HepG2 (cell line): ENCODE measurements around the gene OR11H6. TPM values are rescaled to one million over a fixed set of nuclear protein-coding genes. Genes with fewer than 3 reads are reported as not detected.
"Not testable (repeated sequence)": the region's sequence is repeated elsewhere in the genome, so short reads cannot be mapped to it uniquely, and the experiment has no call there.

Experiments used
- ATAC-seq: fragments of 200-7000 bp; cut with Tn5 transposase; 3 replicates; pipeline ENCODE4 v1.9.1; 2020; ENCODE audit warnings: mild to moderate bottlenecking, moderate library complexity
- BruUV-seq: library from RNA; stranded (reverse); fragments of 400-500 nt; replicated peaks from 2 replicates; lab custom pipeline; 2021; lab: Mats Ljungman, UMichigan
- CTCF ChIA-PET: fragments of 300-600 bp; formaldehyde crosslinking; extraction: SDS; loops from one replicate; lab custom pipeline; 2021; ENCODE audit warnings: low total read pairs, inconsistent platforms, low intra/inter-chr PET ratio; lab: Yijun Ruan, JAX
- POLR2A ChIA-PET: fragments of 350-600 bp; sonication (Branson Sonifier 250); formaldehyde crosslinking; loops from one replicate; lab custom pipeline; 2020; ENCODE audit warnings: antibody characterized with exemption, inconsistent platforms; lab: Yijun Ruan, JAX
- DNase-seq: peaks from one replicate; pipeline ENCODE4 v3.0.0-alpha.2; 2015; ENCODE audit warnings: low spot score
- FAIRE-seq: peaks from 3 replicates; lab custom pipeline; 2011; peaks lifted over from hg19 to GRCh38; lab: Jason Lieb, UNC
- H2AFZ ChIP-seq: one replicate; pipeline ENCODE4 v1.6.1; 2011; ENCODE audit warnings: low read length, inconsistent platforms
- H3K27ac ChIP-seq: fragments of 300-600 bp; 3 replicates; pipeline ENCODE4 v1.8.0; 2011; ENCODE audit warnings: mixed run types, mild to moderate bottlenecking, mixed read lengths, low read length, inconsistent platforms; ENCODE audit not compliant: insufficient read depth; ENCODE audit errors: extremely low read length
- H3K27me3 ChIP-seq, 2 experiments: fragments of 200-600 bp in 1 of 2; 2 replicates in 1 of 2; 3 replicates in 1 of 2; pipeline versions ENCODE4 v1.6.0 to v1.8.0; 2011; ENCODE audit warnings: low read length in 2 of 2, mild to moderate bottlenecking in 2 of 2, moderate library complexity in 2 of 2, inconsistent platforms in 1 of 2; ENCODE audit not compliant: insufficient read depth in 2 of 2, control insufficient read depth in 1 of 2
- H3K36me3 ChIP-seq, 2 experiments: fragments of 200-600 bp in 1 of 2; replicated peaks in 1 of 2; 2 replicates in 1 of 2; 3 replicates in 1 of 2; pipeline versions ENCODE4 v1.5.1 to v1.8.0; 2011; ENCODE audit warnings: low read length in 2 of 2, inconsistent platforms in 1 of 2; ENCODE audit not compliant: insufficient read depth in 2 of 2, control insufficient read depth in 1 of 2
- H3K4me1 ChIP-seq: 2 replicates; pipeline ENCODE4 v1.5.1; 2012; ENCODE audit warnings: low read length, inconsistent platforms; ENCODE audit not compliant: insufficient read depth
- H3K4me2 ChIP-seq: 2 replicates; pipeline ENCODE4 v1.6.0; 2011; ENCODE audit warnings: low read depth, low read length, inconsistent platforms
- H3K4me3 ChIP-seq, 3 experiments: fragments of 200-600 bp in 1 of 3; sonication (generic), shearing (Covaris generic) in 1 of 3; replicated peaks in 1 of 3; 2 replicates each; pipeline ENCODE4 v1.5.1; 2011 to 2016; ENCODE audit warnings: low read length in 3 of 3, inconsistent platforms in 2 of 3, low read depth in 2 of 3, mild to moderate bottlenecking in 2 of 3, control low read depth in 1 of 3, mixed read lengths in 1 of 3; ENCODE audit not compliant: insufficient read depth in 1 of 3
- H3K79me2 ChIP-seq: one replicate; pipeline ENCODE4 v1.6.1; 2011; ENCODE audit warnings: low read length, inconsistent platforms; ENCODE audit not compliant: insufficient read depth
- H3K9ac ChIP-seq: 2 replicates; pipeline ENCODE4 v1.6.0; 2011; ENCODE audit warnings: mild to moderate bottlenecking, low read depth, low read length, inconsistent platforms; ENCODE audit not compliant: insufficient read depth
- H3K9me3 ChIP-seq: 2 replicates; pipeline ENCODE4 v1.5.1; 2012; ENCODE audit warnings: mild to moderate bottlenecking, low read length
- H4K20me1 ChIP-seq: 2 replicates; pipeline ENCODE4 v1.6.0; 2011; ENCODE audit warnings: inconsistent platforms, mild to moderate bottlenecking, low read length, moderate library complexity; ENCODE audit not compliant: insufficient read depth
- GPN1 ChIP-seq: sonication (generic); formaldehyde crosslinking; IDR thresholded peaks from 2 replicates; pipeline ENCODE4 v1.5.1; 2020; ENCODE audit warnings: missing genetic modification reagents, borderline replicate concordance
- HOXA3 ChIP-seq: sonication (generic); formaldehyde crosslinking; IDR thresholded peaks from 2 replicates; pipeline ENCODE4 v1.5.0; 2020; ENCODE audit warnings: missing genetic modification reagents
- KDM3A ChIP-seq: IDR thresholded peaks from 2 replicates; pipeline ENCODE4 v1.6.1; 2018; ENCODE audit warnings: low read depth, missing compliant biosample characterization
- RBFOX2 ChIP-seq: fragments of 200-400 bp; formaldehyde crosslinking; IDR thresholded peaks from 2 replicates; pipeline ENCODE4 v1.6.1; 2017; ENCODE audit warnings: low read depth, mild to moderate bottlenecking, low read length
- ZNF234 ChIP-seq: sonication (generic); formaldehyde crosslinking; conservative IDR thresholded peaks from 2 replicates; pipeline ENCODE4 v1.5.1; 2020; ENCODE audit warnings: mild to moderate bottlenecking, missing genetic modification reagents
- ZNF549 ChIP-seq: sonication (generic); formaldehyde crosslinking; IDR thresholded peaks from 2 replicates; pipeline ENCODE4 v1.5.0; 2020; ENCODE audit warnings: missing genetic modification reagents
- ZNF772 ChIP-seq: sonication (generic); formaldehyde crosslinking; IDR thresholded peaks from 2 replicates; pipeline ENCODE4 v1.5.0; 2020; ENCODE audit warnings: mild to moderate bottlenecking, missing genetic modification reagents
- WGBS: methylation state at CpG from one replicate; pipeline ENCODE4 v1.1.6; 2017; ENCODE audit warnings: low lambda C conversion rate; 5-methylcytosine and 5-hydroxymethylcytosine counted together
- in situ Hi-C: cut with HindIII; loops from 2 replicates; pipeline ENCODE4 v1.10.0; 2017; ENCODE audit warnings: low pct_unique_long_range_greater_than_20kb; ENCODE audit not compliant: extremely low pct_ligation_motif_present
- intact Hi-C: fragments of 100-400 bp; cut with micrococcal nuclease; formaldehyde crosslinking; loops from one replicate; pipeline ENCODE4 v1.10.0; 2022; ENCODE audit not compliant: unreplicated experiment
- polyA plus RNA-seq, 8 experiments: library from polyadenylated mRNA; depleted of rRNA in 3 of 8; stranded (reverse) in 7 of 8; unstranded in 1 of 8; fragments of >200 nt; fragmentation: Illumina TruSeq in 4 of 8; extraction: Trizol in 4 of 8; gene quantifications; 2 replicates each; pipeline versions ENCODE4 v1.2.1 to v1.2.3, GENCODE V29; 2011 to 2016; ENCODE audit warnings: low read depth in 4 of 8, missing spikeins in 1 of 8, mixed read lengths in 1 of 8; ENCODE audit not compliant: insufficient read depth in 1 of 8
- total RNA-seq, 5 experiments: library from RNA; depleted of rRNA; stranded (reverse); fragments of >200 nt; fragmentation: Illumina TruSeq; extraction: Trizol; gene quantifications; 2 replicates each; pipeline ENCODE4 v1.2.3, GENCODE V29; 2016; ENCODE audit warnings: low read depth in 1 of 5
- TF ChIP-seq, protein P1 (sequence below), 2 experiments: IDR thresholded peaks; 2 replicates each; pipeline ENCODE4 v1.6.1; 2011 to 2012; ENCODE audit warnings: low read length in 2 of 2, borderline replicate concordance in 1 of 2, low read depth in 1 of 2, mild to moderate bottlenecking in 1 of 2, moderate library complexity in 1 of 2

Gene OR11H6
- total and polyA plus RNA-seq, 2 of the 13 experiments (the other 11 are each of a cell fraction or from before 2014, with no cell fraction given) = not detected

DNA sequence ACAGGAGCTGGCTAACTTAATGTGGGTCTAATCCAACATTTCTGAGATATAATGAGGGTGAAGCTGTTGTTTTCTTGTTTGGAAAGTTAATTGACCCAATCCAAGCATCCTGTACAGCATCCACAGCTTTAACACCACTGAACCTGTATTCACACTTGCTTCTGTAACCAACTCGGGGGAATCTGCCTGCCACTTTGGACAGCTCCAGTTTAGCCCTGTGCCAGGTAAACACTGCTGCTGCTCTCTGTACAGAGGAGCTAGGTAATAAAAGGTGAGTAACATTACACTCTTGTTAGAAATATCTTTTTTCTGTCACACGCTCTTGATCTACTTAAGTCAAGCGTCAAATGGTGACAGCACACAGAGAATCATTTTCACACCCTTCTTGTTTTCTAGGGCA, 32.1 kb upstream of the OR11H6 start:
- no peak overlapping the region for H3K4me3 ChIP-seq
- no peak overlapping the region for H3K27ac ChIP-seq
- TF ChIP-seq ZNF234 (CRISPR knock-in tag) = no peak
- TF ChIP-seq, protein P1, sequence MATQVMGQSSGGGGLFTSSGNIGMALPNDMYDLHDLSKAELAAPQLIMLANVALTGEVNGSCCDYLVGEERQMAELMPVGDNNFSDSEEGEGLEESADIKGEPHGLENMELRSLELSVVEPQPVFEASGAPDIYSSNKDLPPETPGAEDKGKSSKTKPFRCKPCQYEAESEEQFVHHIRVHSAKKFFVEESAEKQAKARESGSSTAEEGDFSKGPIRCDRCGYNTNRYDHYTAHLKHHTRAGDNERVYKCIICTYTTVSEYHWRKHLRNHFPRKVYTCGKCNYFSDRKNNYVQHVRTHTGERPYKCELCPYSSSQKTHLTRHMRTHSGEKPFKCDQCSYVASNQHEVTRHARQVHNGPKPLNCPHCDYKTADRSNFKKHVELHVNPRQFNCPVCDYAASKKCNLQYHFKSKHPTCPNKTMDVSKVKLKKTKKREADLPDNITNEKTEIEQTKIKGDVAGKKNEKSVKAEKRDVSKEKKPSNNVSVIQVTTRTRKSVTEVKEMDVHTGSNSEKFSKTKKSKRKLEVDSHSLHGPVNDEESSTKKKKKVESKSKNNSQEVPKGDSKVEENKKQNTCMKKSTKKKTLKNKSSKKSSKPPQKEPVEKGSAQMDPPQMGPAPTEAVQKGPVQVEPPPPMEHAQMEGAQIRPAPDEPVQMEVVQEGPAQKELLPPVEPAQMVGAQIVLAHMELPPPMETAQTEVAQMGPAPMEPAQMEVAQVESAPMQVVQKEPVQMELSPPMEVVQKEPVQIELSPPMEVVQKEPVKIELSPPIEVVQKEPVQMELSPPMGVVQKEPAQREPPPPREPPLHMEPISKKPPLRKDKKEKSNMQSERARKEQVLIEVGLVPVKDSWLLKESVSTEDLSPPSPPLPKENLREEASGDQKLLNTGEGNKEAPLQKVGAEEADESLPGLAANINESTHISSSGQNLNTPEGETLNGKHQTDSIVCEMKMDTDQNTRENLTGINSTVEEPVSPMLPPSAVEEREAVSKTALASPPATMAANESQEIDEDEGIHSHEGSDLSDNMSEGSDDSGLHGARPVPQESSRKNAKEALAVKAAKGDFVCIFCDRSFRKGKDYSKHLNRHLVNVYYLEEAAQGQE (IDR thresholded peaks at IDR 0.05; ENCODE audit: borderline replicate concordance in 1 of 2, low read depth in 1 of 2, low read length in 2 of 2) = peak in 1 of 2 experiments; percentile 77; a peak in 3 of 4 replicates
- TF ChIP-seq, all 625 proteins: peak for 1
- CTCF ChIA-PET = no interaction called here
- DNase-seq (no peak), FAIRE-seq (peak; percentile 34), ATAC-seq (no peak)
- H3K79me2 ChIP-seq = no peaks in the 10 kb centered on the region
- intact Hi-C loops = no loop called here
- H3K9ac ChIP-seq = no peak overlapping the region
- no peaks in the 10 kb centered on the region for H4K20me1 ChIP-seq
- POLR2A ChIA-PET = no interaction called here
- H2AFZ ChIP-seq = no peak overlapping the region
- H3K4me2 ChIP-seq = no peak overlapping the region
- 4% methylated on average over 3 of the region's 3 CpGs for WGBS
- in situ Hi-C loops = no loop called here
- no peaks in the 10 kb centered on the region for H3K4me1 ChIP-seq
- H3K36me3 ChIP-seq = no peaks in the 10 kb centered on the region
- no TSS peak for BruUV-seq
- H3K9me3 ChIP-seq = no peaks in the 10 kb centered on the region
- no peaks in the 10 kb centered on the region for H3K27me3 ChIP-seq

- ATAC-seq (no peak), FAIRE-seq (no peak), DNase-seq (no peak)
- Histone ChIP-seq H3K4me2 (no peak overlapping the region), H3K27ac (no peak overlapping the region), H3K9ac (no peak overlapping the region), H3K36me3 (no peaks in the 10 kb centered on the region), H4K20me1 (no peaks in the 10 kb centered on the region), H3K4me1 (no peaks in the 10 kb centered on the region), H3K4me3 (no peak overlapping the region), H2AFZ (no peak overlapping the region), H3K9me3 (no peaks in the 10 kb centered on the region), H3K79me2 (no peaks in the 10 kb centered on the region), H3K27me3 (0 out of 5 replicates have a peak, but pooled peaks cover 0 to 8% of the 10 kb centered on the region in 2 experiments)
- intact Hi-C loops = no loop called here
- no peak for TF ChIP-seq ZNF772 (CRISPR knock-in tag)
- no peak for TF ChIP-seq GPN1 (CRISPR knock-in tag)
- no peak for TF ChIP-seq RBFOX2
- TF ChIP-seq ZNF549 (CRISPR knock-in tag) = no peak
- no peak for TF ChIP-seq KDM3A (CRISPR knock-in tag)
- TF ChIP-seq HOXA3 (CRISPR knock-in tag) = no peak
- ChIA-PET POLR2A (no interaction called here), CTCF (no interaction called here)
- no TSS peak for BruUV-seq
- in situ Hi-C loops = no loop called here
Observed at GRCh38 chr14:20194101-20194500, 29.4 kb upstream of the OR11H6 start.

GRCh38 chr14:20195170-20195569, 28.3 kb upstream of the OR11H6 start:
- CTCF ChIA-PET, H2AFZ ChIP-seq, H3K79me2 ChIP-seq, intact Hi-C loops, H4K20me1 ChIP-seq, H3K4me2 ChIP-seq, H3K4me1 ChIP-seq, POLR2A ChIA-PET, ATAC-seq, H3K4me3 ChIP-seq, BruUV-seq, DNase-seq, H3K36me3 ChIP-seq, in situ Hi-C loops, FAIRE-seq, H3K9me3 ChIP-seq, H3K9ac ChIP-seq, H3K27me3 ChIP-seq, H3K27ac ChIP-seq: not testable (repeated sequence)
- WGBS = 26% methylated on average over 6 of the region's 6 CpGs
